Liver (tissue), 9 donors: ENCODE results near the gene PDP2. TPM values are rescaled to one million over a fixed set of nuclear protein-coding genes. Genes with fewer than 3 reads are reported as not detected.

ENCODE experiments used
- DNase-seq: peaks from one replicate; pipeline ENCODE4 v3.0.0-alpha.2; 2017; ENCODE audit warnings: low spot score
- H3K27ac ChIP-seq, 2 donors: one replicate each; pipeline ENCODE4 v1.7.0; 2013; ENCODE audit warnings: inconsistent platforms in 2 of 2, low read length in 2 of 2, control low read depth in 1 of 2, low read depth in 1 of 2, mild to moderate bottlenecking in 1 of 2
- H3K27me3 ChIP-seq, 4 donors: one replicate each; pipeline versions ENCODE4 v1.6.1 to v1.7.0; 2013; ENCODE audit warnings: low read length in 3 of 4, inconsistent platforms in 1 of 4, mild to moderate bottlenecking in 1 of 4, moderate library complexity in 1 of 4; ENCODE audit not compliant: control insufficient read depth in 4 of 4, insufficient read depth in 4 of 4
- H3K36me3 ChIP-seq, 4 donors: one replicate each; pipeline versions ENCODE4 v1.6.1 to v1.7.0; 2013; ENCODE audit warnings: low read length in 3 of 4, mild to moderate bottlenecking in 3 of 4, low read depth in 1 of 4, moderate library complexity in 1 of 4; ENCODE audit not compliant: control insufficient read depth in 4 of 4, insufficient read depth in 3 of 4
- H3K4me1 ChIP-seq, 4 donors: one replicate each; pipeline versions ENCODE4 v1.6.1 to v1.7.0; 2013; ENCODE audit warnings: low read length in 3 of 4, mild to moderate bottlenecking in 3 of 4, moderate library complexity in 1 of 4; ENCODE audit not compliant: control insufficient read depth in 4 of 4, insufficient read depth in 4 of 4
- H3K4me3 ChIP-seq, 3 donors: one replicate each; pipeline versions ENCODE4 v1.6.1 to v1.7.0; 2013; ENCODE audit warnings: low read length in 3 of 3, control low read depth in 1 of 3, low read depth in 1 of 3, mild to moderate bottlenecking in 1 of 3
- H3K9ac ChIP-seq, 2 donors: one replicate each; pipeline ENCODE4 v1.7.0; 2013; ENCODE audit warnings: low read length in 2 of 2, mild to moderate bottlenecking in 2 of 2, moderate library complexity in 2 of 2, control low read depth in 1 of 2, low read depth in 1 of 2
- H3K9me3 ChIP-seq, 4 donors: one replicate each; pipeline versions ENCODE4 v1.6.1 to v1.7.0; 2013; ENCODE audit warnings: low read length in 3 of 4; ENCODE audit not compliant: control insufficient read depth in 4 of 4
- CTCF ChIP-seq: fragments of 150-350 bp; IDR thresholded peaks from 2 replicates; pipeline ENCODE4 v1.5.1; 2017; ENCODE audit warnings: improper control_type of control experiment, low read depth, low read length; ENCODE audit not compliant: missing input control
- EGR1 ChIP-seq, 2 donors: IDR thresholded peaks; 2 replicates each; pipeline ENCODE4 v1.6.1; 2016 to 2018; ENCODE audit warnings: antibody characterized with exemption in 2 of 2, low read depth in 2 of 2
- FOXA1 ChIP-seq: IDR thresholded peaks from 2 replicates; pipeline ENCODE4 v1.6.1; 2016; ENCODE audit warnings: antibody characterized with exemption
- FOXA2 ChIP-seq: IDR thresholded peaks from 2 replicates; pipeline ENCODE4 v1.6.1; 2016; ENCODE audit warnings: antibody characterized with exemption
- GABPA ChIP-seq, 2 donors: IDR thresholded peaks in 1 of 2; conservative IDR thresholded peaks in 1 of 2; 2 replicates each; pipeline ENCODE4 v1.6.1; 2016; ENCODE audit warnings: antibody characterized with exemption in 2 of 2, mild to moderate bottlenecking in 1 of 2, moderate library complexity in 1 of 2
- HNF4A ChIP-seq, 2 donors: conservative IDR thresholded peaks; 2 replicates each; pipeline ENCODE4 v1.6.1; 2016; ENCODE audit warnings: antibody characterized with exemption in 2 of 2, mild to moderate bottlenecking in 2 of 2
- HNF4G ChIP-seq: IDR thresholded peaks from 2 replicates; pipeline ENCODE4 v1.6.1; 2016; ENCODE audit warnings: antibody characterized with exemption
- JUND ChIP-seq, 2 donors: IDR thresholded peaks; 2 replicates each; pipeline ENCODE4 v1.6.1; 2016; ENCODE audit warnings: antibody characterized with exemption in 2 of 2
- MAX ChIP-seq: IDR thresholded peaks from 2 replicates; pipeline ENCODE4 v1.6.1; 2016; ENCODE audit warnings: antibody characterized with exemption
- NR2F2 ChIP-seq: IDR thresholded peaks from 2 replicates; pipeline ENCODE4 v1.6.1; 2016; ENCODE audit warnings: antibody characterized with exemption
- RAD21 ChIP-seq, 2 donors: IDR thresholded peaks; 2 replicates each; pipeline ENCODE4 v1.6.1; 2016; ENCODE audit warnings: antibody characterized with exemption in 2 of 2, mild to moderate bottlenecking in 2 of 2
- RXRA ChIP-seq, 2 donors: IDR thresholded peaks; 2 replicates each; pipeline ENCODE4 v1.6.1; 2017 to 2018; ENCODE audit warnings: antibody characterized with exemption in 2 of 2, mild to moderate bottlenecking in 1 of 2
- SP1 ChIP-seq: IDR thresholded peaks from 2 replicates; pipeline ENCODE4 v1.6.1; 2018; ENCODE audit warnings: antibody characterized with exemption, mild to moderate bottlenecking
- TAF1 ChIP-seq: conservative IDR thresholded peaks from 2 replicates; pipeline ENCODE4 v1.6.1; 2016; ENCODE audit warnings: antibody characterized with exemption, mild to moderate bottlenecking
- YY1 ChIP-seq: IDR thresholded peaks from 2 replicates; pipeline ENCODE4 v1.6.1; 2016; ENCODE audit warnings: antibody characterized with exemption, mild to moderate bottlenecking
- WGBS: extraction: QIAGEN DNeasy Blood & Tissue Kit; methylation state at CpG from one replicate; pipeline ENCODE4 v1.1.7; 2013; 5-methylcytosine and 5-hydroxymethylcytosine counted together
- polyA plus RNA-seq, 2 donors: library from polyadenylated mRNA; stranded (reverse) in 1 of 2; unstranded in 1 of 2; fragments of 200-250 nt in 1 of 2; fragments of >200 nt in 1 of 2; fragmentation: Nextera tagmentation in 1 of 2; extraction: Ambion mirVana in 1 of 2; gene quantifications; one replicate each; pipeline versions ENCODE4 v1.2.1 to v1.2.3, GENCODE V29; 2013 to 2015
- total RNA-seq, 2 donors: library from RNA; depleted of rRNA; stranded (reverse); fragments of >200 nt; gene quantifications; one replicate each; pipeline ENCODE4 v1.2.3, GENCODE V29; 2014
- TF ChIP-seq, protein P1 (sequence below): IDR thresholded peaks from 2 replicates; pipeline ENCODE4 v1.6.1; 2016; ENCODE audit warnings: antibody characterized with exemption
- TF ChIP-seq, protein P2 (sequence below): IDR thresholded peaks from 2 replicates; pipeline ENCODE4 v1.6.1; 2016; ENCODE audit warnings: antibody characterized with exemption
- TF ChIP-seq, protein P3 (sequence below): IDR thresholded peaks from 2 replicates; pipeline ENCODE4 v1.6.1; 2016; ENCODE audit warnings: antibody characterized with exemption, mild to moderate bottlenecking
- donor health status: healthy.
- donor health status: healthy.
- donor health status: healthy.
- donor health status: healthy.
- donor health status: healthy.

The PDP2 gene
- total and polyA plus RNA-seq, 4 donors, result 2.3 to 9.4 (median 6.1) TPM

- no peak overlapping the region for H3K4me3 ChIP-seq
- H3K9ac ChIP-seq, result no peak overlapping the region
- peaks cover 2 to 5% (median 4%) of the 10 kb centered on the region in 4 donors for H3K27me3 ChIP-seq
- TF ChIP-seq GABPA (IDR thresholded peaks at IDR 0.05 in 1 of 2, conservative IDR thresholded peaks at IDR 0.05 in 1 of 2) (no peak), RXRA (IDR thresholded peaks at IDR 0.05) (no peak), YY1 (no peak), SP1 (no peak), FOXA1 (no peak), MAX (no peak), JUND (IDR thresholded peaks at IDR 0.05) (no peak), NR2F2 (no peak), EGR1 (IDR thresholded peaks at IDR 0.05; ENCODE audit: low read depth in 2 of 2) (no peak), CTCF (no peak), HNF4G (no peak), RAD21 (IDR thresholded peaks at IDR 0.05) (no peak), FOXA2 (no peak), HNF4A (conservative IDR thresholded peaks at IDR 0.05) (no peak), TAF1 (no peak)
- TF ChIP-seq, protein P1, sequence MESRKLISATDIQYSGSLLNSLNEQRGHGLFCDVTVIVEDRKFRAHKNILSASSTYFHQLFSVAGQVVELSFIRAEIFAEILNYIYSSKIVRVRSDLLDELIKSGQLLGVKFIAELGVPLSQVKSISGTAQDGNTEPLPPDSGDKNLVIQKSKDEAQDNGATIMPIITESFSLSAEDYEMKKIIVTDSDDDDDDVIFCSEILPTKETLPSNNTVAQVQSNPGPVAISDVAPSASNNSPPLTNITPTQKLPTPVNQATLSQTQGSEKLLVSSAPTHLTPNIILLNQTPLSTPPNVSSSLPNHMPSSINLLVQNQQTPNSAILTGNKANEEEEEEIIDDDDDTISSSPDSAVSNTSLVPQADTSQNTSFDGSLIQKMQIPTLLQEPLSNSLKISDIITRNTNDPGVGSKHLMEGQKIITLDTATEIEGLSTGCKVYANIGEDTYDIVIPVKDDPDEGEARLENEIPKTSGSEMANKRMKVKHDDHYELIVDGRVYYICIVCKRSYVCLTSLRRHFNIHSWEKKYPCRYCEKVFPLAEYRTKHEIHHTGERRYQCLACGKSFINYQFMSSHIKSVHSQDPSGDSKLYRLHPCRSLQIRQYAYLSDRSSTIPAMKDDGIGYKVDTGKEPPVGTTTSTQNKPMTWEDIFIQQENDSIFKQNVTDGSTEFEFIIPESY, result no peak
- TF ChIP-seq, protein P2, sequence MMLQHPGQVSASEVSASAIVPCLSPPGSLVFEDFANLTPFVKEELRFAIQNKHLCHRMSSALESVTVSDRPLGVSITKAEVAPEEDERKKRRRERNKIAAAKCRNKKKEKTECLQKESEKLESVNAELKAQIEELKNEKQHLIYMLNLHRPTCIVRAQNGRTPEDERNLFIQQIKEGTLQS, result no peak
- TF ChIP-seq, protein P3, sequence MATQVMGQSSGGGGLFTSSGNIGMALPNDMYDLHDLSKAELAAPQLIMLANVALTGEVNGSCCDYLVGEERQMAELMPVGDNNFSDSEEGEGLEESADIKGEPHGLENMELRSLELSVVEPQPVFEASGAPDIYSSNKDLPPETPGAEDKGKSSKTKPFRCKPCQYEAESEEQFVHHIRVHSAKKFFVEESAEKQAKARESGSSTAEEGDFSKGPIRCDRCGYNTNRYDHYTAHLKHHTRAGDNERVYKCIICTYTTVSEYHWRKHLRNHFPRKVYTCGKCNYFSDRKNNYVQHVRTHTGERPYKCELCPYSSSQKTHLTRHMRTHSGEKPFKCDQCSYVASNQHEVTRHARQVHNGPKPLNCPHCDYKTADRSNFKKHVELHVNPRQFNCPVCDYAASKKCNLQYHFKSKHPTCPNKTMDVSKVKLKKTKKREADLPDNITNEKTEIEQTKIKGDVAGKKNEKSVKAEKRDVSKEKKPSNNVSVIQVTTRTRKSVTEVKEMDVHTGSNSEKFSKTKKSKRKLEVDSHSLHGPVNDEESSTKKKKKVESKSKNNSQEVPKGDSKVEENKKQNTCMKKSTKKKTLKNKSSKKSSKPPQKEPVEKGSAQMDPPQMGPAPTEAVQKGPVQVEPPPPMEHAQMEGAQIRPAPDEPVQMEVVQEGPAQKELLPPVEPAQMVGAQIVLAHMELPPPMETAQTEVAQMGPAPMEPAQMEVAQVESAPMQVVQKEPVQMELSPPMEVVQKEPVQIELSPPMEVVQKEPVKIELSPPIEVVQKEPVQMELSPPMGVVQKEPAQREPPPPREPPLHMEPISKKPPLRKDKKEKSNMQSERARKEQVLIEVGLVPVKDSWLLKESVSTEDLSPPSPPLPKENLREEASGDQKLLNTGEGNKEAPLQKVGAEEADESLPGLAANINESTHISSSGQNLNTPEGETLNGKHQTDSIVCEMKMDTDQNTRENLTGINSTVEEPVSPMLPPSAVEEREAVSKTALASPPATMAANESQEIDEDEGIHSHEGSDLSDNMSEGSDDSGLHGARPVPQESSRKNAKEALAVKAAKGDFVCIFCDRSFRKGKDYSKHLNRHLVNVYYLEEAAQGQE, result no peak
- 96% methylated on average over 6 of the region's 6 CpGs for WGBS
- H3K27ac ChIP-seq, result no peak overlapping the region
- H3K9me3 ChIP-seq, result no peaks in the 10 kb centered on the region
- no peak for DNase-seq
- H3K4me1 ChIP-seq, result peaks cover 5 to 9% (median 8%) of the 10 kb centered on the region in 4 donors
- no peaks in the 10 kb centered on the region for H3K36me3 ChIP-seq
These were observed 33.5 kb upstream of the PDP2 start for GRCh38 chr16:66846831-66847230.
